Measurements from ENCODE around the gene RAB40C.

Gene RAB40C

DNA sequence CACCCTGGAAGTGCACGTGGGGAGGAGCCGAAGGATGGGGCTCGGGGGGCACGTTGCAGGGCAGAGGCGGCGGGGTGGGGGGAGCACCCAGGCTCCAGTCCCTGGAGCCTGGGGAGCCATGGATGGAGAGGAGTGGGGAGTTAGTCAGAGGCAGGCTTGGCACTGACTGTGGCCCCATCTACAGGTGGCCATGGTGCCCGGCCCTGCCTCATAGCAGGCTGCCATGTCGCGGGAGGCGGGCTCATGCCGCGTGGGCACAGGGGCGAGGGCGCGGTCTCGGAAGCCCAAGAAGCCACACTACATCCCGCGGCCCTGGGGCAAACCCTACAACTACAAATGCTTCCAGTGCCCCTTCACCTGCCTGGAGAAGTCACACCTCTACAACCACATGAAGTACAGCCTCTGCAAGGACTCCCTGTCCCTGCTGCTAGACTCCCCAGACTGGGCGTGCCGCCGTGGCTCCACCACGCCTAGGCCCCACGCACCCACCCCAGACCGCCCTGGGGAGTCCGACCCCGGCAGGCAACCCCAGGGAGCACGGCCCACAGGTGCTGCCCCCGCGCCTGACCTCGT, 26.7 kb upstream of the RAB40C start:
- TF ChIP-seq, protein P1, sequence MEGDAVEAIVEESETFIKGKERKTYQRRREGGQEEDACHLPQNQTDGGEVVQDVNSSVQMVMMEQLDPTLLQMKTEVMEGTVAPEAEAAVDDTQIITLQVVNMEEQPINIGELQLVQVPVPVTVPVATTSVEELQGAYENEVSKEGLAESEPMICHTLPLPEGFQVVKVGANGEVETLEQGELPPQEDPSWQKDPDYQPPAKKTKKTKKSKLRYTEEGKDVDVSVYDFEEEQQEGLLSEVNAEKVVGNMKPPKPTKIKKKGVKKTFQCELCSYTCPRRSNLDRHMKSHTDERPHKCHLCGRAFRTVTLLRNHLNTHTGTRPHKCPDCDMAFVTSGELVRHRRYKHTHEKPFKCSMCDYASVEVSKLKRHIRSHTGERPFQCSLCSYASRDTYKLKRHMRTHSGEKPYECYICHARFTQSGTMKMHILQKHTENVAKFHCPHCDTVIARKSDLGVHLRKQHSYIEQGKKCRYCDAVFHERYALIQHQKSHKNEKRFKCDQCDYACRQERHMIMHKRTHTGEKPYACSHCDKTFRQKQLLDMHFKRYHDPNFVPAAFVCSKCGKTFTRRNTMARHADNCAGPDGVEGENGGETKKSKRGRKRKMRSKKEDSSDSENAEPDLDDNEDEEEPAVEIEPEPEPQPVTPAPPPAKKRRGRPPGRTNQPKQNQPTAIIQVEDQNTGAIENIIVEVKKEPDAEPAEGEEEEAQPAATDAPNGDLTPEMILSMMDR (IDR thresholded peaks at IDR 0.05; ENCODE audit: control insufficient read depth, insufficient read depth, low read depth, low read length, missing control alignments): no peak
- no peak overlapping the region for H3K4me3 ChIP-seq (ENCODE audit: control insufficient read depth, low read depth, low read length)
- DNase-seq (ENCODE audit: low read depth): no peak

DNA sequence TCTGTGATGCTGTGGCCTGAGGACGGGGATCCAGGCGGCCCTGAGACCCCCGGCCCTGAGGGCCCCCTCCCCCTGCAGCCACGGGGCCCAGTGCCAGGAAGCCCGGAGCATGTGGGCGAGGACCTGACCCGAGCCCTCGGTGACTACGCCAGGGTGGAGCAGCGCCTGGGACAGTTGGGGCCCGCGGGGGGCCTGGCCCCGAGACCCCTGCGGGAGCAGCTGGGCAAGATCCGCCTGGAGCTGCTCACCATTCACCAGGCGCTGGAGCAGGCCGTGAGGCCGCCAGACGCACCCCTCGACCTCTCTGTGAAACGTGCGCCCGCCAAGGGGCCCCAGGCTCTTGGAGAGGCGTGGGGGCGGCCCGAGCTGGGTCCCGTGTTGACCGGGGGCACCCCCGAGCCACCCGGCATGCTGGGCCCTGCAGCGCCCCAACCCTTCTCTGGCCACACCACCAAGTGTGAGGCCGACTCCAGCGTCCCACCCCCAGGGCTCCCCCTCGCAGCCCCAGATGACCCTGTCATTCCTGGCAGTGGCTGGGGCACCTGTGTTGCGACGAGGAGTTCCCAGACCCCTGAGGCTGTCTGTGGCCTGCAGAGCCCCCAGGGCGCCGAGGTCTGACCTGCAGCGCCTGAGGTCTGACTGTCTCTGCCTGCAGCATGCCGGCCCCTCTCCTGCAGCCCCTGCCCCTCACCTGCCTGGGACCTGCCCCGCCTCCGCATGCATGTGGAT, 25.0 kb upstream of the RAB40C start:
- no peak overlapping the region for H3K4me3 ChIP-seq (ENCODE audit: control insufficient read depth, low read depth, low read length)
- DNase-seq (ENCODE audit: low read depth): no peak
- TF ChIP-seq, protein P1 (IDR thresholded peaks at IDR 0.05; ENCODE audit: control insufficient read depth, insufficient read depth, low read depth, low read length, missing control alignments): no peak

DNA sequence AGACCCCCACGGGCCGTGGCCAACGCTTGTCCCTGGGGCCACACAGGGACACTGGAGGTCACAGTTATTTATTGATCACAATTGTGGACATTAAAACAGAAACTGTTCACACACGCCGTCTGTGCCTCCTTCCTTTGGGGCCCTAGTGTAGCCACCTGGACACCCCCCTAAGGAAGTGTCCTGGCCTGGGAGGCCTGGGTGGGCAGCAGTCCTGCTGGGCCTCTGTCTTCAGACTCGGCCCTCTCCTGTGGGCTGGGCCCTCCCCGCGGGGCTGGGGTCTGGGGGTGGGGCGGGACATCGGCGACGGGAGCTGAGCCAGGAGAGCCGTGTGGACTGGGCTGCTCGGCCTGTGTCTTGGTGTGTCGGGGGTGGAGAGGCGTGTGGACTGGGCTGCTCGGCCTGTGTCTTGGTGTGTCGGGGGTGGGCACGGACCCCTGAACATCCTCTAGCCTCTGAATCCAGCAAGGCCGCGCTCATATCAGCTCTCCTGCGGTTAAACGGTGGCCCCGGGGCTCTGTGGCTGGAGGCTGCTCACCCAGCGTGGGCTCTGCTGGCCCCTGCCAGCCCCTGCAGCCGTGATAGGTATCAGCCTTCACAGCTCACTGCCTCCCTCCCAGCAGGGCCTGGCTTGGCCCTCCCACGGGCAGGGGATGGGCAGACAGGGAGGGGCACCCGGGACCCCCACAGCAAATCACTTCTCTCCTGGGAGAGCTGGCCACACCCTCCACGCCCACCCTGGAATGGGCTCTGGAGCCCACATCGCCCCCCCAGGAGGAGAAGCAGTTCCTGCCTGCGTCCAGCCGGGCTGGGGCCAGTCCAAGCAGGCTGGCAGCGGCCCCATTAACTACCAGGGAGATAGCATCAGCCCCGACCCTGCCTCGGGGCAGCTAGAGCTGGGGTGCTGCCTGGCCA, 24.2 kb upstream of the RAB40C start:
- no peak overlapping the region for H3K4me3 ChIP-seq (ENCODE audit: control insufficient read depth, low read depth, low read length)
- DNase-seq (ENCODE audit: low read depth): no peak
- TF ChIP-seq, protein P1 (IDR thresholded peaks at IDR 0.05; ENCODE audit: control insufficient read depth, insufficient read depth, low read depth, low read length, missing control alignments): no peak

DNA sequence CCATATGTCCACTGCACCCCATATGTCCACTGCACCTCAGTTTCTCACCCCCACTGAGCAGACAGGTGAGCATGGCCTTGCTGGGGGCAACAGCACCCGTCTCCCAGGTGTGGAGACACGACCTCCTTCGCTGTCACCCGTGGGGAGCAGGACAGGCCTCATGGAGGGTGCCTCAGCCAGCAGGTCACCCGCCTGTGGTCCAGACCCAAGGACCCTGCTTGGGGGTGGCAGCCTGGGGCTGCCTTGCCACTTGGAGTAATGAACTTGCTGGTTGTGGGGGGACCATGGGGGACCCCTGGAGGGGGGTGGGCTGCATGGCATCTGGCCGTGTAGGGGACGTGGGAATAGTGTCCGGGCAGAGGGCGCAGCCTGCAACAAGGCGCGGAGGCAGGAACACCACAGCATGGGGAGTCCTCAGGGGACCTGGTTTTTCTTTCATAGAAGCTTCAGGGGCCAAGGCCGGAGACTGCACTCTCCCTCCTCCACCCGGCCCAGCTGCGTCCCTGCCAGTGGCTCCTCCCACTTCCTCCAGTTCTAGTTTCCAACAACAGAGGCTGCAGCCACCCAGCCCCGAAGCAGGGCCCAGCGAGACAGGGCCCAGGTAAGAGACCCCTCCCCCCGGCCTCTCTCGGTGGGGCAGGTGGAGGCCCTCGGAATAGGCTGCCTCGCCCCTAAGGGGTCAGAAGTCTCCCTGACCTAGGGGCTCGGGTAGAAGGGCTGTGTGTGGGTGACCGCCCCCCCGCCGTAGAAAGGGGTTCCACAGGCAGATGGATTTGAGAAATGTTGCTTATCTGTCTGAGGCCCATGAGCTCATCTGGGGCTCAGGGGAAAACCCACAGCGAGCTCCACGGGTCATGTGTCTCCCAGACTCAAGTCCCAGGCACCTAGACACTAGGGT, 23.1 kb upstream of the RAB40C start, which contains the start of gene NHLRC4:
Gene NHLRC4 (plus strand): TSS at position 531 of the 898 bp plus-strand sequence. CDS start 1,043 bp downstream, outside the sequence.
- no peak within 1 kb of the TSS for H3K4me3 ChIP-seq (ENCODE audit: control insufficient read depth, low read depth, low read length)
- DNase-seq (ENCODE audit: low read depth): no peak
- TF ChIP-seq, protein P1 (IDR thresholded peaks at IDR 0.05; ENCODE audit: control insufficient read depth, insufficient read depth, low read depth, low read length, missing control alignments): no peak

DNA sequence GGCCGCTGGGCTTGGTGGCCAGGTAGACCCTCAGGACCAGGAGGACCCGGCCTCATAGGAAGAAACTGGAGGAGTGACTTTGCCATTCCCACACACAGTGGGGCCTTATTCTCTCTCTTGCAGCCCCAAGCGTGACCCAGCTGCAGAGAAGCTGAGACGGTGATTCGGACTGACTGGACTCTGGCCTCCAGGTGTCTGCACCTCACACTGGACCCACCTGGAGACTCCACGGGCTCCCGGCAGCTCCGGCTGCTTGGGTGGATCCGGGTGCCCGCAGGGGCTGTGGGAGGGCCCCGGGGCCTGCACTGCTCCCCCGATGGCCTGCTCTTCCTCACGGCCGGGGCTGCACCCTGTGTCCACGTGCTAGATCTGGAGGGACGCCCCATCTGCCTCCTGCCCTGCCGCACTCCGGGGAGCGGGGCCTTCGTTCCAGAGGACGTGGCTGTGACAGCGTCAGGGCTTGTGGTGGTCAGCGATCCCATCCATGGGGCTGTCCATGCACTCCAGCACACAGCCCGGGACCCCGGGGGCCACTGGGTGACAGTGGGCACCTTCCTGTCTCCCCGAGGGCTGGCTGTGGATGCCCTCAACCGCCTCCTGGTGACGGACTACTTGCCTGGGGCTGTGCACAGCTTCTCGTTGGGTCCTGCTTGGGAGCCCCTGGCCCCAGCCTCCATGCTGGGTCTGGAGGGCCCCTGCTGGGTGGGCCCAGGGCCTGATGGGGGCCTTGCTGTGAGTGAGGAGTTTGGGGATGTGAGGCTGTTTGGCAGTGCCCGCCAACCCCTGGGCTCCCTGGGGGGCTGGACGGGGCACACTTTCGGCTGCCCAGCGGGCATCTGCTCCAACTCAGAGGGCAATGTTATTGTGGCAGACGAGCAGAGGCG, 22.3 kb upstream of the RAB40C start:
- no peak for DNase-seq (ENCODE audit: low read depth)
- H3K4me3 ChIP-seq (ENCODE audit: control insufficient read depth, low read depth, low read length): no peak overlapping the region
- TF ChIP-seq, protein P1 (IDR thresholded peaks at IDR 0.05; ENCODE audit: control insufficient read depth, insufficient read depth, low read depth, low read length, missing control alignments): no peak
